Spleen (tissue), 7 donors: ENCODE results near the gene SNX22.
A peak's percentile ranks its signal among the peaks of the same experiment; 100 is the strongest.

ENCODE experiments used
- CTCF ChIP-seq, 11 experiments: fragments of 200-600 bp in 7 of 11; fragments of 450-650 bp in 4 of 11; sonication (generic) in 4 of 11; IDR thresholded peaks in 8 of 11; conservative IDR thresholded peaks in 3 of 11; 1 replicate in 7 of 11; 2 replicates in 4 of 11; pipeline versions ENCODE4 v1.4.0 to v1.8.0; 2016 to 2021; ENCODE audit warnings: antibody characterized with exemption in 11 of 11, inconsistent platforms in 4 of 11, mild to moderate bottlenecking in 1 of 11
- POLR2A ChIP-seq, 3 donors: fragments of 450-650 bp; IDR thresholded peaks; one replicate each; pipeline ENCODE4 v1.5.1; 2017; ENCODE audit warnings: antibody characterized with exemption in 3 of 3, mild to moderate bottlenecking in 1 of 3
- donor health status: DM: no; HTN: no; CAD: no; lungs with moderate emphysema.
- donor health status: DM: no; HTN: no; CAD: no.
- donor health status: DM: no; HTN: no; CAD: no.

DNA sequence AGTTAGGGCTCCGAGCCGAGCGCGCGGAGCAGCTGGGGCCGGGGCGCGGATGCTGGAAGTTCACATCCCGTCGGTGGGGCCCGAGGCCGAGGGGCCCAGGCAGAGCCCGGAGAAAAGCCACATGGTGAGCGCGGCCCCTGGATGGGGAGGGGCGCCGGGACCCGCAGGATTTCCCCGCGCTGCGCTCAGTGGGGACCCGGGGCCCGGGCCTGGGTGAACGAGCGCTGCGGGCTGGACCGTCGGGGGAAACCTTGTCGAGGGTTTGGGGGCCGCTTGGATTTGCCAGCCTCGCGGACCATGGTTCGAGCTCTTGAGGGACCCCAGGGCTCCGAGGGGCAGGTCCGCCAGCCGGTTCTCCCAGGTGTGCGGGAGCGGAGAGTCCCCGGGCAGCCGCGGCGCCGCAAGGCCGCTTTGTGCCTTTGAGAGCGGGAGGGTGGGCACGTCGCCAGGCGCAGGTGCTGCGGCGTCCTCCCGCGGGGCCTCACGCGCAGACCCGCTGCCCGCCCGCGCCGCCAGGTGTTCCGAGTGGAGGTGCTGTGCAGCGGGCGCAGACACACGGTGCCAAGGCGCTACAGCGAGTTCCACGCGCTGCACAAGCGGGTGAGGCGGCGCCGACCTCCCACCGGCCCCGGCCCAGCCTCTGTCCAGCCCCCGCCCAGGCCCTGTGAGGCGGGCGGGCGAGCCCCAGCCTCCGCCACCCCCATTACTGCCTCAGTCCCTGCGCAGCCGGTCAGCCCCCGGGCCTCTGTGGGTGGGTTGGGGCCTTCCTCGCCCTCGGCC is at the start of gene SNX22:
- TF ChIP-seq CTCF (IDR thresholded peaks at IDR 0.05 in 8 of 11, conservative IDR thresholded peaks at IDR 0.05 in 3 of 11) (no peak), POLR2A (IDR thresholded peaks at IDR 0.05) (peak in 1 of 3 donors; percentile 36)
